K562 (cell line): ENCODE data around the gene DMWD. TPM values are rescaled to one million over a fixed set of nuclear protein-coding genes. Genes with fewer than 3 reads are reported as not detected.

Experiments
- CBX3 ChIP-seq, 2 experiments: IDR thresholded peaks; 1 replicate in 1 of 2; 2 replicates in 1 of 2; pipeline ENCODE4 v1.6.1; 2012; ENCODE audit warnings: inconsistent platforms in 2 of 2, low read length in 2 of 2, borderline replicate concordance in 1 of 2, control low read depth in 1 of 2
- CTBP1 ChIP-seq: fragments of 450-650 bp; IDR thresholded peaks from 2 replicates; pipeline ENCODE4 v1.6.1; 2016; ENCODE audit warnings: borderline replicate concordance
- FOXA1 ChIP-seq: fragments of 450-650 bp; IDR thresholded peaks from 2 replicates; pipeline ENCODE4 v1.6.1; 2016; ENCODE audit warnings: mild to moderate bottlenecking, borderline replicate concordance
- JUN ChIP-seq, 2 experiments: sonication (generic) in 1 of 2; formaldehyde crosslinking in 1 of 2; IDR thresholded peaks; 2 replicates each; pipeline versions ENCODE4 v1.6.1 to v1.8.0; 2012 to 2022; ENCODE audit warnings: borderline replicate concordance in 2 of 2, mild to moderate bottlenecking in 2 of 2, improper control_type of control experiment in 1 of 2, low read depth in 1 of 2, low read length in 1 of 2, missing genetic modification reagents in 1 of 2
- KAT8 ChIP-seq: fragments of 450-650 bp; IDR thresholded peaks from 2 replicates; pipeline ENCODE4 v1.6.1; 2016; ENCODE audit warnings: low read depth, mild to moderate bottlenecking
- RERE ChIP-seq: sonication (generic); formaldehyde crosslinking; IDR thresholded peaks from 2 replicates; pipeline ENCODE4 v1.8.0; 2023; ENCODE audit warnings: missing genetic modification reagents, mild to moderate bottlenecking, borderline replicate concordance
- ZBED1 ChIP-seq: IDR thresholded peaks from 2 replicates; pipeline ENCODE4 v1.6.1; 2014
- ZNF695 ChIP-seq: fragments of 450-650 bp; formaldehyde crosslinking; IDR thresholded peaks from 2 replicates; pipeline ENCODE4 v1.4.0; 2020; ENCODE audit warnings: mild to moderate bottlenecking, moderate library complexity
- ZNF75A ChIP-seq: fragments of 450-650 bp; formaldehyde crosslinking; IDR thresholded peaks from 2 replicates; pipeline ENCODE4 v1.4.0; 2020; ENCODE audit warnings: mild to moderate bottlenecking
- polyA plus RNA-seq, 8 experiments: library from polyadenylated mRNA; depleted of rRNA in 4 of 8; stranded (reverse) in 5 of 8; unstranded in 3 of 8; fragments of >200 nt; fragmentation: Nextera tagmentation in 2 of 8; fragmentation: Illumina TruSeq in 1 of 8; extraction: Ambion mirVana in 2 of 8; extraction: Trizol in 1 of 8; gene quantifications; 2 replicates each; pipeline versions ENCODE4 v1.2.1 to v1.2.3, GENCODE V29; 2011 to 2014; ENCODE audit warnings: inconsistent platforms in 1 of 8, missing spikeins in 1 of 8
- total RNA-seq, 7 experiments: library from RNA; depleted of rRNA in 6 of 7; stranded (reverse); fragments of >200 nt in 6 of 7; fragmentation: Illumina TruSeq in 2 of 7; extraction: Trizol in 2 of 7; gene quantifications; 2 replicates each; pipeline versions ENCODE4 v1.2.1 to v1.2.3, GENCODE V29; 2011 to 2021; ENCODE audit warnings: low replicate concordance in 1 of 7
- TF ChIP-seq, protein P1 (sequence below), 2 experiments: fragments of 450-650 bp in 1 of 2; IDR thresholded peaks; 2 replicates each; pipeline ENCODE4 v1.6.1; 2011 to 2017; ENCODE audit warnings: low read depth in 2 of 2, antibody characterized with exemption in 1 of 2, borderline replicate concordance in 1 of 2, low read length in 1 of 2, mild to moderate bottlenecking in 1 of 2, mixed read lengths in 1 of 2; ENCODE audit not compliant: control insufficient read depth in 1 of 2
- TF ChIP-seq, protein P2 (sequence below): sonication (generic); IDR thresholded peaks from 2 replicates; pipeline ENCODE4 v1.6.1; 2016
- TF ChIP-seq, protein P3 (sequence below): IDR thresholded peaks from 2 replicates; pipeline ENCODE4 v1.6.1; 2016; ENCODE audit warnings: missing genetic modification characterization, missing compliant biosample characterization
- TF ChIP-seq, protein P4 (sequence below): fragments of 250-450 bp; sonication (Bioruptor Pico); IDR thresholded peaks from 2 replicates; pipeline ENCODE4 v1.4.0; 2020; ENCODE audit warnings: mild to moderate bottlenecking

DMWD gene
- total and polyA plus RNA-seq, 9 of the 15 experiments (the other 6 are each of a cell fraction or from before 2014, with no cell fraction given) = 4.7 to 54.6 (median 19.0) TPM

DNA sequence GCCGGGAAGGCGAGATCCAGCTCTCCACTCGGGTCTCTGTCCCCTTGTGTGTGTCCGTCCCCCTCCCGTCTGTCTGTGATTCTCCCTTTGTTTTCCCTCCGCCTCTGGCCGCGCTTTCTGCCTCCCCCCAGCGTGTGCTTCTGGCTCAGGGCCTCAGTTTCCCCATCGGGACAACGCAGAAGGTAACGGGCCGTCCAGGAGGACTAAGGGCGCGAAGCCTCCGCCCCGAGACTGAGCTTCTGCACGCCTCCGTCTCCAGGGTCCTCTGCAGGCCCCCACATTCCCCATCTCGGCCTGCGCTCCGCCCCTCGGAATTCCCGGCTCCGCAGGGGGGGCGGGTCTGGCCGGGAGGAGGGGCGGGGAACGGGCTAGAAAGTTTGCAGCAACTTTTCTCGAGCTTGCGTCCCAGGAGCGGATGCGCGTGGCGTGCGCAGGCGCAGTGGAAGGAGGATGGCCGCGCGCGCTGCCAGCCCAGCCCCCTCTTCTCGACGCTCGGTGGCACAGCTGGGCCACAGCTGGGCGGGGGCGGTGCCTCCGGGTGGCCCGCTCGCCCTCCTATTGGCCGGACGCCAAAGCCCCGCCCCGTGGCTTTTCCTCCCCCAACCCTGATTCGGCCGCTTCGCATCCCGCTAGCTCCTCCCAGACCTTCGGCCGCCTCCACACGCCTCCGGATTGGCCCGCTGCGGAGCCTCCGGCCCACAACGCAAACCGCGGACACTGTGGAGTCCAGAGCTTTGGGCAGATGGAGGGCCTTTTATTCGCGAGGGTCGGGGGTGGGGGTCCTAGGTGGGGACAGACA lies 23.5 kb downstream of the DMWD start, which contains the start of gene SIX5 (continued):
- TF ChIP-seq RERE (CRISPR knock-in tag) (no peak), ZNF75A (CRISPR knock-in tag) (no peak), FOXA1 (no peak), CBX3 (IDR thresholded peaks at IDR 0.05; ENCODE audit: borderline replicate concordance in 1 of 2, low read length in 2 of 2) (no peak; a peak in 1 of 3 replicates), ZBED1 (peak; percentile 87; the same call in 1 of the 2 replicates), KAT8 (no peak), CTBP1 (peak; percentile 97), JUN (IDR thresholded peaks at IDR 0.05; ENCODE audit: borderline replicate concordance, low read depth, low read length) (no peak; the same call in 1 of the 2 replicates), JUN (CRISPR knock-in tag; IDR thresholded peaks at IDR 0.05; ENCODE audit: borderline replicate concordance) (no peak), ZNF695 (CRISPR knock-in tag) (no peak)
- TF ChIP-seq, protein P1, sequence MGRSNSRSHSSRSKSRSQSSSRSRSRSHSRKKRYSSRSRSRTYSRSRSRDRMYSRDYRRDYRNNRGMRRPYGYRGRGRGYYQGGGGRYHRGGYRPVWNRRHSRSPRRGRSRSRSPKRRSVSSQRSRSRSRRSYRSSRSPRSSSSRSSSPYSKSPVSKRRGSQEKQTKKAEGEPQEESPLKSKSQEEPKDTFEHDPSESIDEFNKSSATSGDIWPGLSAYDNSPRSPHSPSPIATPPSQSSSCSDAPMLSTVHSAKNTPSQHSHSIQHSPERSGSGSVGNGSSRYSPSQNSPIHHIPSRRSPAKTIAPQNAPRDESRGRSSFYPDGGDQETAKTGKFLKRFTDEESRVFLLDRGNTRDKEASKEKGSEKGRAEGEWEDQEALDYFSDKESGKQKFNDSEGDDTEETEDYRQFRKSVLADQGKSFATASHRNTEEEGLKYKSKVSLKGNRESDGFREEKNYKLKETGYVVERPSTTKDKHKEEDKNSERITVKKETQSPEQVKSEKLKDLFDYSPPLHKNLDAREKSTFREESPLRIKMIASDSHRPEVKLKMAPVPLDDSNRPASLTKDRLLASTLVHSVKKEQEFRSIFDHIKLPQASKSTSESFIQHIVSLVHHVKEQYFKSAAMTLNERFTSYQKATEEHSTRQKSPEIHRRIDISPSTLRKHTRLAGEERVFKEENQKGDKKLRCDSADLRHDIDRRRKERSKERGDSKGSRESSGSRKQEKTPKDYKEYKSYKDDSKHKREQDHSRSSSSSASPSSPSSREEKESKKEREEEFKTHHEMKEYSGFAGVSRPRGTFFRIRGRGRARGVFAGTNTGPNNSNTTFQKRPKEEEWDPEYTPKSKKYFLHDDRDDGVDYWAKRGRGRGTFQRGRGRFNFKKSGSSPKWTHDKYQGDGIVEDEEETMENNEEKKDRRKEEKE (IDR thresholded peaks at IDR 0.05; ENCODE audit: borderline replicate concordance in 1 of 2, control insufficient read depth in 1 of 2, low read depth in 2 of 2, low read length in 1 of 2) = no peak
- TF ChIP-seq, protein P2, sequence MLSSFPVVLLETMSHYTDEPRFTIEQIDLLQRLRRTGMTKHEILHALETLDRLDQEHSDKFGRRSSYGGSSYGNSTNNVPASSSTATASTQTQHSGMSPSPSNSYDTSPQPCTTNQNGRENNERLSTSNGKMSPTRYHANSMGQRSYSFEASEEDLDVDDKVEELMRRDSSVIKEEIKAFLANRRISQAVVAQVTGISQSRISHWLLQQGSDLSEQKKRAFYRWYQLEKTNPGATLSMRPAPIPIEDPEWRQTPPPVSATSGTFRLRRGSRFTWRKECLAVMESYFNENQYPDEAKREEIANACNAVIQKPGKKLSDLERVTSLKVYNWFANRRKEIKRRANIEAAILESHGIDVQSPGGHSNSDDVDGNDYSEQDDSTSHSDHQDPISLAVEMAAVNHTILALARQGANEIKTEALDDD = no peak
- TF ChIP-seq, protein P3, sequence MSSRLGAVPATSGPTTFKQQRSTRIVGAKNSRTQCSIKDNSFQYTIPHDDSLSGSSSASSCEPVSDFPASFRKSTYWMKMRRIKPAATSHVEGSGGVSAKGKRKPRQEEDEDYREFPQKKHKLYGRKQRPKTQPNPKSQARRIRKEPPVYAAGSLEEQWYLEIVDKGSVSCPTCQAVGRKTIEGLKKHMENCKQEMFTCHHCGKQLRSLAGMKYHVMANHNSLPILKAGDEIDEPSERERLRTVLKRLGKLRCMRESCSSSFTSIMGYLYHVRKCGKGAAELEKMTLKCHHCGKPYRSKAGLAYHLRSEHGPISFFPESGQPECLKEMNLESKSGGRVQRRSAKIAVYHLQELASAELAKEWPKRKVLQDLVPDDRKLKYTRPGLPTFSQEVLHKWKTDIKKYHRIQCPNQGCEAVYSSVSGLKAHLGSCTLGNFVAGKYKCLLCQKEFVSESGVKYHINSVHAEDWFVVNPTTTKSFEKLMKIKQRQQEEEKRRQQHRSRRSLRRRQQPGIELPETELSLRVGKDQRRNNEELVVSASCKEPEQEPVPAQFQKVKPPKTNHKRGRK (tag) = no peak
- TF ChIP-seq, protein P4, sequence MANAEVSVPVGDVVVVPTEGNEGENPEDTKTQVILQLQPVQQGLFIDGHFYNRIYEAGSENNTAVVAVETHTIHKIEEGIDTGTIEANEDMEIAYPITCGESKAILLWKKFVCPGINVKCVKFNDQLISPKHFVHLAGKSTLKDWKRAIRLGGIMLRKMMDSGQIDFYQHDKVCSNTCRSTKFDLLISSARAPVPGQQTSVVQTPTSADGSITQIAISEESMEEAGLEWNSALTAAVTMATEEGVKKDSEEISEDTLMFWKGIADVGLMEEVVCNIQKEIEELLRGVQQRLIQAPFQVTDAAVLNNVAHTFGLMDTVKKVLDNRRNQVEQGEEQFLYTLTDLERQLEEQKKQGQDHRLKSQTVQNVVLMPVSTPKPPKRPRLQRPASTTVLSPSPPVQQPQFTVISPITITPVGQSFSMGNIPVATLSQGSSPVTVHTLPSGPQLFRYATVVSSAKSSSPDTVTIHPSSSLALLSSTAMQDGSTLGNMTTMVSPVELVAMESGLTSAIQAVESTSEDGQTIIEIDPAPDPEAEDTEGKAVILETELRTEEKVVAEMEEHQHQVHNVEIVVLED (CRISPR knock-in tag) = peak; percentile 69
